ENCODE data around the gene HSPA12A. TPM values are rescaled to one million over a fixed set of nuclear protein-coding genes. Genes with fewer than 3 reads are reported as not detected.
A peak's percentile ranks its signal among the peaks of the same experiment; 100 is the strongest.

HSPA12A gene
- total RNA-seq, 5 donors from 2014 or later (not counting 1 experiment from before 2014, with no cell fraction given) = 0.26 to 0.89 (median 0.53) TPM

- Histone ChIP-seq H3K27me3 (replicated peaks in 1 of 2; ENCODE audit: control insufficient read depth in 2 of 2, extremely low read depth in 1 of 2, insufficient read depth in 2 of 2, low read length in 1 of 2) (peaks cover 12 to 75% of the 10 kb centered on the region in 2 experiments), H3K4me1 (ENCODE audit: control insufficient read depth in 1 of 2, extremely low read depth in 1 of 2, insufficient read depth in 2 of 2, low read length in 2 of 2) (peaks cover 0 to 16% of the 10 kb centered on the region in 2 experiments), H3K9me3 (peaks cover 2% of the 10 kb centered on the region), H3K27ac (ENCODE audit: low read length) (no peak overlapping the region), H3K36me3 (ENCODE audit: control insufficient read depth in 2 of 2, extremely low read depth in 1 of 2, insufficient read depth in 1 of 2, low read length in 1 of 2) (no peaks in the 10 kb centered on the region), H3K4me3 (ENCODE audit: control insufficient read depth in 1 of 2, extremely low read depth in 1 of 2, low read length in 1 of 2) (peak overlapping the region in 1 of 2 donors; percentile 0)
- peaks cover 4 to 13% (median 7%) of the 10 kb centered on the region in 3 donors for H3K4me1 Mint-ChIP-seq
- peaks cover 0 to 4% (median 0%) of the 10 kb centered on the region in 3 donors for H3K9me3 Mint-ChIP-seq
- ChIA-PET POLR2A (no interaction called here), CTCF (no interaction called here)
- H3K27me3 Mint-ChIP-seq = peaks cover 64 to 65% of the 10 kb centered on the region in 2 donors
- ATAC-seq (replicated peaks in 1 of 4) (peak in 3 of 4 experiments; percentile 3 to 24 (median 11)), DNase-seq (no peak)
- no peaks in the 10 kb centered on the region for H3K36me3 Mint-ChIP-seq
- no peak overlapping the region for H3K27ac Mint-ChIP-seq
- WGBS (ENCODE audit: insufficient coverage) = 7% methylated on average over 76 of the region's 93 CpGs
- H3K4me3 Mint-ChIP-seq = peak overlapping the region in 2 of 3 donors; percentile 56 to 57
Measured at GRCh38 chr10:116741391-116742351, 695 bp downstream of the HSPA12A start.

- peak overlapping the region in 2 of 3 donors; percentile 56 to 57 for H3K4me3 Mint-ChIP-seq
- H3K27ac Mint-ChIP-seq = no peak overlapping the region
- no peaks in the 10 kb centered on the region for H3K36me3 ChIP-seq (ENCODE audit: control insufficient read depth in 2 of 2, extremely low read depth in 1 of 2, insufficient read depth in 1 of 2, low read length in 1 of 2)
- H3K27me3 Mint-ChIP-seq = peaks cover 66% of the 10 kb centered on the region in 2 donors
- no peaks in the 10 kb centered on the region for H3K36me3 Mint-ChIP-seq
- peaks cover 0 to 4% (median 3%) of the 10 kb centered on the region in 3 donors for H3K9me3 Mint-ChIP-seq
- H3K27ac ChIP-seq (ENCODE audit: low read length) = no peak overlapping the region
- DNase-seq (no peak), ATAC-seq (replicated peaks in 1 of 4) (no peak)
- H3K9me3 ChIP-seq = peaks cover 2% of the 10 kb centered on the region
- ChIA-PET POLR2A (no interaction called here), CTCF (no interaction called here)
- H3K4me3 ChIP-seq (ENCODE audit: control insufficient read depth in 1 of 2, extremely low read depth in 1 of 2, low read length in 1 of 2) = no peak overlapping the region
- H3K4me1 Mint-ChIP-seq = peaks cover 4 to 13% (median 7%) of the 10 kb centered on the region in 3 donors
- 11% methylated on average over 8 of the region's 13 CpGs for WGBS (ENCODE audit: insufficient coverage)
- peaks cover 12 to 71% of the 10 kb centered on the region in 2 experiments for H3K27me3 ChIP-seq (replicated peaks in 1 of 2; ENCODE audit: control insufficient read depth in 2 of 2, extremely low read depth in 1 of 2, insufficient read depth in 2 of 2, low read length in 1 of 2)
- peaks cover 0 to 16% of the 10 kb centered on the region in 2 experiments for H3K4me1 ChIP-seq (ENCODE audit: control insufficient read depth in 1 of 2, extremely low read depth in 1 of 2, insufficient read depth in 2 of 2, low read length in 2 of 2)
Measured at GRCh38 chr10:116740971-116741370, 1.4 kb downstream of the HSPA12A start.

DNA sequence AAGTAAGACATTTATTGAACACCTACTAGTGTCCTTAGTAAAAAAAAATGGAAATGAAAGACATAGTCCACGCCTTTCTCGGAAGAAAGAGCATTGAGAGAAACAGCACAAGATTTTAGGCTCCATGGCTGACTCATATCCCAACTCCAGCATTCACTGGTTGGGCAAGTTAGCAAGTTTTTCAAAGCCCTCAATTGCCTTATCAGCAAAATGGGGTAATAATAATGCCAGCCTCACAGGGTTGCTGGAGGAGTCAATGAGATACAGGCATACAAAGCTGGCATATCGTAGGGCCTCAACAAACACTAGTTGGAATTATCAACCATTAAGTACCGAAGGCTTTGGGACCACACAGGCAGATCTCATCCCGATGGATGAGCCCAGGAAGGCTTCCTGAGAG is 4.0 kb downstream of the HSPA12A start:
- WGBS (ENCODE audit: insufficient coverage) = no CpG with 5 or more reads among the region's 5 CpGs
- ChIA-PET POLR2A (no interaction called here), CTCF (interaction anchor here in 1 of 2 donors (0.7 kb wide), 1 partner anchor 57 kb away, joined by 3 read pairs; no protein-coding TSS in a partner anchor)
- Mint-ChIP-seq H3K27ac (no peak overlapping the region), H3K9me3 (peaks cover 0 to 4% (median 3%) of the 10 kb centered on the region in 3 donors), H3K27me3 (peaks cover 56 to 60% of the 10 kb centered on the region in 2 donors), H3K4me3 (no peak overlapping the region), H3K4me1 (peaks cover 4 to 8% (median 6%) of the 10 kb centered on the region in 3 donors), H3K36me3 (no peaks in the 10 kb centered on the region)
- Histone ChIP-seq H3K27me3 (replicated peaks in 1 of 2; ENCODE audit: control insufficient read depth in 2 of 2, extremely low read depth in 1 of 2, insufficient read depth in 2 of 2, low read length in 1 of 2) (peaks cover 7 to 53% of the 10 kb centered on the region in 2 experiments), H3K4me1 (ENCODE audit: control insufficient read depth in 1 of 2, extremely low read depth in 1 of 2, insufficient read depth in 2 of 2, low read length in 2 of 2) (peaks cover 0 to 16% of the 10 kb centered on the region in 2 experiments), H3K36me3 (ENCODE audit: control insufficient read depth in 2 of 2, extremely low read depth in 1 of 2, insufficient read depth in 1 of 2, low read length in 1 of 2) (no peaks in the 10 kb centered on the region), H3K27ac (ENCODE audit: low read length) (no peak overlapping the region), H3K4me3 (ENCODE audit: control insufficient read depth in 1 of 2, extremely low read depth in 1 of 2, low read length in 1 of 2) (no peak overlapping the region), H3K9me3 (no peaks in the 10 kb centered on the region)
- no peak for DNase-seq
- no peak for ATAC-seq (replicated peaks in 1 of 4)

DNA sequence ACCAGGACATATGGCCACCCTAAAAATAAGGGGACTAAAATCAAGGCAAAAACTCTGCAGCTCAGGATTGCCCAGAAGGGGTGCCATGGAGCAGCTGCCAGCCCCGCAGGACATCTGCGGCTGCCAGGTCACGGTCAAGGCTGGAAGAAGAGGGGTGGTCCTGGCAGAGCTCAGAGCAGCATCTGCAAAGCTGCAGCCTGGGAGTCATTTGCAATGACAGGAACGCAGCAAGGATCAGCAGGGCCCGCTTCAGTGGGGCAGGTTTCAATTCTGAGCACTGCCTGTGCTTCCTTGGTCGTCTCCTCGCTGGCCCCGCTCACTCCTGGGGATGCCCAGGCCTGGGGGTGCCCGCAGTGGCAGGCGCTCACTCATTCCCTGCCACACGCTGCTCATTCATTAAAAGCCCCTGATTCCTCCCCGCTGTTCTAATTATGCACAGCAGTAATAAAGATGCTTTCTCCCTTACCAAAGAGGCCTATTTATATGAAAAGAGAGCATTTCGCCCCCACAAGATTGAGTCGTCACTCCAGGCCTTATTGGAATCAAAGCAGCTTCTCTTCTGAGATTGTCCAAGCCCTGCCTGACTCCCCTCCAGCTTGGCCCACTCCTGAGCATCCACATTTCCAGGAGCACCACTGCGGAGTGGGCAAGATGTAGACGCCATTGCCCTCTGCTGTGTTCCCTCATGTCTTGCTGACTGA is 4.6 kb downstream of the HSPA12A start:
- H3K36me3 ChIP-seq (ENCODE audit: control insufficient read depth in 2 of 2, extremely low read depth in 1 of 2, insufficient read depth in 1 of 2, low read length in 1 of 2) = no peaks in the 10 kb centered on the region
- no peak for ATAC-seq (replicated peaks in 1 of 4)
- CTCF ChIA-PET = no interaction called here

DNA sequence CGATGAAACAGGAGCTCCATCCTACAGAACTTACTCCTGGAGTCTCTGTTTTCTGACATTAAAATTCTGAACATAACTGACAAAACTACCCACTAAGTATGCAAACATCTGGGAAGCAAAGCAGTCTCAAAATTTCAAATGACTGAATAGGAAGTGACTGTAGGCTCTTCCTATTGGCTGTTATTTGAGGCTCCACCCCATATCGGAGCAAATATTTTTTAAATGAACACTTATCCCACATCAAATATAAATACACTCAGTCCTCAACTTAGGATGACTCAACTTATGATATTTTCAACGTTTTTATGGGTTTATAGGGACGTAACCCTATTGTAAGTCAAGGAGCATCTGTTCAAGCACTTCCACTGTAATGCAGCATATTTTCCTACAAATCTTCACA is 8.8 kb downstream of the HSPA12A start:
- POLR2A ChIA-PET = no interaction called here
- peaks cover 63 to 69% of the 10 kb centered on the region in 2 donors for H3K27me3 Mint-ChIP-seq
- H3K36me3 ChIP-seq (ENCODE audit: control insufficient read depth in 2 of 2, extremely low read depth in 1 of 2, insufficient read depth in 1 of 2, low read length in 1 of 2) = no peaks in the 10 kb centered on the region
- no peak overlapping the region for H3K27ac ChIP-seq (ENCODE audit: low read length)
- DNase-seq = no peak
- no peaks in the 10 kb centered on the region for H3K4me1 ChIP-seq (ENCODE audit: control insufficient read depth in 1 of 2, extremely low read depth in 1 of 2, insufficient read depth in 2 of 2, low read length in 2 of 2)
- H3K4me1 Mint-ChIP-seq = peaks cover 0 to 4% (median 0%) of the 10 kb centered on the region in 3 donors
- H3K27ac Mint-ChIP-seq = no peak overlapping the region
- no peak overlapping the region for H3K4me3 Mint-ChIP-seq
- H3K9me3 Mint-ChIP-seq = peaks cover 0 to 4% (median 3%) of the 10 kb centered on the region in 3 donors
- no CpG with 5 or more reads among the region's 4 CpGs for WGBS (ENCODE audit: insufficient coverage)
- no peak overlapping the region for H3K4me3 ChIP-seq (ENCODE audit: control insufficient read depth in 1 of 2, extremely low read depth in 1 of 2, low read length in 1 of 2)
- ATAC-seq (replicated peaks in 1 of 4) = no peak
- CTCF ChIA-PET = interaction anchor here in 1 of 2 donors (0.7 to 1.3 kb wide), 3 partner anchors 8 to 1278 kb away, joined by 3 to 8 read pairs (median 5); no protein-coding TSS in a partner anchor
- H3K9me3 ChIP-seq = no peaks in the 10 kb centered on the region
- H3K36me3 Mint-ChIP-seq = no peaks in the 10 kb centered on the region
- H3K27me3 ChIP-seq (replicated peaks in 1 of 2; ENCODE audit: control insufficient read depth in 2 of 2, extremely low read depth in 1 of 2, insufficient read depth in 2 of 2, low read length in 1 of 2) = peaks cover under 1 to 43% of the 10 kb centered on the region in 2 experiments

More for the DNA sequence above, 4.6 kb downstream of the HSPA12A start:
- Histone ChIP-seq H3K4me3 (ENCODE audit: control insufficient read depth in 1 of 2, extremely low read depth in 1 of 2, low read length in 1 of 2) (no peak overlapping the region), H3K4me1 (ENCODE audit: control insufficient read depth in 1 of 2, extremely low read depth in 1 of 2, insufficient read depth in 2 of 2, low read length in 2 of 2) (peaks cover 0 to 10% of the 10 kb centered on the region in 2 experiments), H3K27me3 (replicated peaks in 1 of 2; ENCODE audit: control insufficient read depth in 2 of 2, extremely low read depth in 1 of 2, insufficient read depth in 2 of 2, low read length in 1 of 2) (peaks cover 6 to 50% of the 10 kb centered on the region in 2 experiments), H3K9me3 (no peaks in the 10 kb centered on the region), H3K27ac (ENCODE audit: low read length) (no peak overlapping the region)
- WGBS (ENCODE audit: insufficient coverage) = 67% methylated on average over 10 of the region's 16 CpGs
- peaks cover 4 to 5% (median 4%) of the 10 kb centered on the region in 3 donors for H3K4me1 Mint-ChIP-seq
- peaks cover 59 to 62% of the 10 kb centered on the region in 2 donors for H3K27me3 Mint-ChIP-seq
- no peaks in the 10 kb centered on the region for H3K36me3 Mint-ChIP-seq
- H3K4me3 Mint-ChIP-seq = no peak overlapping the region
- H3K27ac Mint-ChIP-seq = no peak overlapping the region
- H3K9me3 Mint-ChIP-seq = peaks cover 0 to 4% (median 3%) of the 10 kb centered on the region in 3 donors
- no peak for DNase-seq
- POLR2A ChIA-PET = no interaction called here

DNA sequence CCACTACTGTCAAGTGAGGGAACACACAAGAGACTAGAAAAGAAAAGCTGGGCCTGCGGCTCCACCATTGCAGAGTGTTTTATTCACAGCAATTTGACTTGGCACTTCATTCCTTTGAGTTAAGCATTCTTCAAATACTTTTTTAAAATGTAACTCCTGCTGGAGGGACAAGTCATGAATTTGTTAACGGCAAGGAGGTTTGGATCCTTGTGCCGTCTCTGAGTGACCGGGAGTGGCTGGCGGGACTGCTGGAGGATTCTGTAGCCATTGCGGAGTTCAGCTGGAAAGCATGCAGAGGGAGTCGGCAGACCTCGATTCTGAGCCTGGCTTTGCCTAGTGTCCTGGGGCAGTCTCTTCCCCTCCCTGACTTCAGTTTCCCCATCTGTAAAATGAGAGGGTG is 9.8 kb downstream of the HSPA12A start:
- ChIA-PET CTCF (no interaction called here), POLR2A (no interaction called here)
- ATAC-seq (replicated peaks in 1 of 4) (no peak), DNase-seq (no peak)
- no peaks in the 10 kb centered on the region for H3K36me3 Mint-ChIP-seq
- H3K27me3 Mint-ChIP-seq = peaks cover 54 to 62% of the 10 kb centered on the region in 2 donors
- Histone ChIP-seq H3K4me1 (ENCODE audit: control insufficient read depth in 1 of 2, extremely low read depth in 1 of 2, insufficient read depth in 2 of 2, low read length in 2 of 2) (no peaks in the 10 kb centered on the region), H3K27ac (ENCODE audit: low read length) (no peak overlapping the region), H3K36me3 (ENCODE audit: control insufficient read depth in 2 of 2, extremely low read depth in 1 of 2, insufficient read depth in 1 of 2, low read length in 1 of 2) (no peaks in the 10 kb centered on the region), H3K9me3 (no peaks in the 10 kb centered on the region), H3K27me3 (replicated peaks in 1 of 2; ENCODE audit: control insufficient read depth in 2 of 2, extremely low read depth in 1 of 2, insufficient read depth in 2 of 2, low read length in 1 of 2) (peaks cover 0 to 43% of the 10 kb centered on the region in 2 experiments), H3K4me3 (ENCODE audit: control insufficient read depth in 1 of 2, extremely low read depth in 1 of 2, low read length in 1 of 2) (no peak overlapping the region)
- WGBS (ENCODE audit: insufficient coverage) = 84% methylated on average over 5 of the region's 8 CpGs
- H3K4me1 Mint-ChIP-seq = no peaks in the 10 kb centered on the region
- H3K4me3 Mint-ChIP-seq = no peak overlapping the region
- no peak overlapping the region for H3K27ac Mint-ChIP-seq
- peaks cover 0 to 4% (median 3%) of the 10 kb centered on the region in 3 donors for H3K9me3 Mint-ChIP-seq
